HG03060 (cell line): ENCODE data around the gene SLCO2A1.

Source experiments
- ATAC-seq: cut with Tn5 transposase; IDR thresholded peaks from one replicate; pipeline ENCODE4 v1.9.1; 2021; ENCODE audit warnings: low read depth, moderate number of reproducible peaks; ENCODE audit not compliant: unreplicated experiment

Gene SLCO2A1

DNA sequence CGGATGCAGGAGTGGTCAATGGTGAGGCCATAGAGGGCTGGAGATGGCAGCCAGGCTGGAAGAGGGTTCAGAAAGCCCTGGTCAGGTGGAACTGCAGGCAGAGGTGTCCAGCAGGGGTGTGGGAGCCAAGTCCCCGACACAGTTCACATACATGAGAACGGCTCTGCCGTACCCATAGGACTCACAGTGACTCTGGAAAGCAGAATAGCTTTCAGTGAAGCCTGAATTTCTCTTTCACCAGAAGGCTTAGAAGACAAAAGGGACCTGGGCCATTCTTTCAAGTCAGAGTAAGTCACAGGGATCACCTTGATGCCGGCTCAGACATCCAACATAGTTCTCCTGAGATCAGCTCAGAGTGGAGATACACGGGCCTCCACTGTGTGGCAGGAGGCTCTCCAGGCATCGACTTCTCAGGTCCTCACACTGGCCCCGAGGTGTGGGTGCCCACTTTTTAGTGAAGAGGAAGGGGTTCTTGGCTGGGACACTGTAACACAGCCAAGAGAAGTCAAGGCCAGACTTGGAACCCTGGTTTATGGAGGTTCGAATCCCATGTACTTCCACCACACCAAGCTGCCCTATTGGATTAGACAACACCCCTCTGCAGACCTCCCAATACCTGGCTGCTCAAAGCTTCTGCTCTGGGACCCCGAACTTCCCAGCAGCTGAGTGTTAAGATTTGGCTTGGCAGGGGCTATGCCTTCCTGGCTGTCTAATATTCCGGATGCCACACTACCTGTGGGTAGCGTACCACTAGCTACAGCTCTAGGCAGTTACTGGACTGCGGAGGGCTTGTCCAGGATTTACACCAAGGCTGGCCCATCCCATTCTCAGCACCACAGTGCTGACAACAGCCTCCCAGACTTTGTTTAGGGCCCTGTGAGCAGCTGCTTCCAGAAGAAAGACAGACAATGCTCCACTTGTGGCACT is 93.6 kb downstream of the SLCO2A1 start:
- no peak for ATAC-seq

GRCh38 chr3:133934996-133935842 is 94.5 kb downstream of the SLCO2A1 start:
- no peak for ATAC-seq

DNA sequence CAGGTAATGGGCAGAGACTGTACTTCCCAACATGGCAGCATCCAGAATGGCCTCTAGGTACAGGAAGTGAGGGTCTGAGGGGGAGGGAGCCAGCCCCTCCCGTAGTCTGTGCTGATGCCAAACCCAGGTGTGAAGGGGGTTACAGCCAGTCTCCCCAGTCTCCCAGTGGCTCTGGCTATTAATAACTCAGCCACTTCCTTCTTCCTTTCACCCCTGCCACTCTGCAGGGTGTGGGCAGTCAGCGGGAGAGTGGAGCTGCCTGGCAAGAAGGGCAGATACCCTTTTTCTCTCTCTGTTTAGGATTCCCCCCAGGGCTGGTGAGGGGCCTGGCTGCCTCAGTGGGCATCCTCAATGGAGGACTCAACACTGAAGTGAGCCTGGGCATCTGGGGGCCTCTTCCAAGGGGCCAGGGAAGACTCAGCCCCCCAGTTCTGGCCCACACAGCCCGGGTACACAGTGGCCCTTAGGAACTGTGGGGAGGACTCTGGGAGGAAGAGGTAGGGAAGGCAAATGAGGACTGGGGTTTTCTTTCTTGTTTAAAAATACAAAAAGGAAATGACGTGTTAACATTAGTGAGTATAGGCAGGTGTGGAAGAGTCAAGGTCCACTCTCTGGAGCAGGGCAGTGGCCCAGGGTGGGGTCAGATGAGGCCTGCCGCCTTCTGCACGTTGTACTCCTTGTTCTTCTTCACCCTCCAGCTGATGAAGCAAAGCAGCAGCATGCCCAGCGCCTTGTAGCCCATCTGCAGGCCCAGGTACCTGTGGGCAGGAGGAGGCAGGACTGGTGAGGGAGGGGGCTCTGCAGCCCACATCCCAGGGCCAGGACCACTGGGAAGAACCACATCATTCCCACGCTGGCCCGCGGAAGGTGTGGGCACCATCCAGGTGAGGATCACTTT is 95.4 kb downstream of the SLCO2A1 start:
- ATAC-seq = no peak

DNA sequence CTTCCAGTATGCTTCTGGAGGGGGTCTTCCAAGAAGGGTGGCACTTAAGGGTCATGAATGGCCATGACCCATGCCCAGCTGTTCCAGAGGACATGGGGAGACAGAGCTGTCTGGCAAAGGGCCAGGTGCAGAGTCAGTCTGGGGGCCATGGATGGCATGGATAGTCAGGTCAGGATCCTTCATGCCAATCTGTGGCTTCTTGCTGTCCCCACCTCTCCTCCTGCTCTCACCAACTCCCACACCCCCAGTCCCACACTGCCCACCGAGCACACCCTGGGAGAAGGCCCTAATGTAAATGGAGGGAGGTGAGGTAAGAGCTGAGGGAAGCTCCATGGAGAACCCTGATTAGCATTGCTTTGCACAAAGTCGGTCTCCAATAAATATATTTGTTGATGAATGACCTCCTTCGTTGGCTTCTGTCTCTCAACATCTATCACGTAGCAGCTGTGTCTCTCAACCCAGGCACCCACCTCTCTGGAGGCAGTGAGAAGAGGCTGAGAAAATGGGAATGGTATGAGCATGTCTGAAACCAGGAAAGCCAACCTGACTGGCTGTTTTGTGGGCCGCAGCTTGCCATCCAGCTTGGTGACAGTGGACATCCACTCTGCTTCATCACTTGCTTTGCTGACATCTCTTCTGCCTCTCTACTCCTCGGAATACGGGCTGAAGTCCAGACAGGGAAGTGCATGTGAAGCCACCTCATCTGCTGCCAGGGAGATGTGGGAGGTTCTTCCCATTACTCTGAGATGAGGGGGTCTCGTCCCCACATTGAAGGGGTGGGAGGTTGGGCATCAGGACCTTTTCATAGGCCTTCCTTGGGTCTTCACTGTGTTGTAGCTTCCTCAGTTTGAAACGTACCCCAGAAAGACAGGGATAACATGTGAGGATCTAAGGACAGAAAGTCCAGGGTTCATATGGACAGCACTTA is 96.4 kb downstream of the SLCO2A1 start:
- no peak for ATAC-seq

DNA sequence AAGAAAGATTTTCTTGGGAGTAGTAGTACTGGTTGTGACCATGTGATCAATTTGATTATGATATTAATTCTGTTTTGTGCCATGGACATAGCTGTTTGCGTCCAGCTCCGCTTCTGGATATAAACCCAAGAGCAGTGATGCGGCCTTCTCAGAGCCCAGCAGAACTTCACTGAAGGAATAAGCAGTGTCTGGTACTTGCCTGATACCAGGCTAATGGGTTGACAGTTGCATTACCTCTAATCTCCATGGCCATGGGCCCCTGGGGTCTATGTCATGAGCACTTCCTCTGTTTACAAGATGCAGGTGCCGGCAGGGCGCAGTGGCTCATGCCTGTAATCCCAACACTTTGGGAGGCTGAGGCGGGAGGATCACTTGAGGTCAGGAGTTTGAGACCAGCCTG is 97.7 kb downstream of the SLCO2A1 start:
- ATAC-seq = no peak

GRCh38 chr3:133931084-133931483 is 98.6 kb downstream of the SLCO2A1 start:
- no peak for ATAC-seq

DNA sequence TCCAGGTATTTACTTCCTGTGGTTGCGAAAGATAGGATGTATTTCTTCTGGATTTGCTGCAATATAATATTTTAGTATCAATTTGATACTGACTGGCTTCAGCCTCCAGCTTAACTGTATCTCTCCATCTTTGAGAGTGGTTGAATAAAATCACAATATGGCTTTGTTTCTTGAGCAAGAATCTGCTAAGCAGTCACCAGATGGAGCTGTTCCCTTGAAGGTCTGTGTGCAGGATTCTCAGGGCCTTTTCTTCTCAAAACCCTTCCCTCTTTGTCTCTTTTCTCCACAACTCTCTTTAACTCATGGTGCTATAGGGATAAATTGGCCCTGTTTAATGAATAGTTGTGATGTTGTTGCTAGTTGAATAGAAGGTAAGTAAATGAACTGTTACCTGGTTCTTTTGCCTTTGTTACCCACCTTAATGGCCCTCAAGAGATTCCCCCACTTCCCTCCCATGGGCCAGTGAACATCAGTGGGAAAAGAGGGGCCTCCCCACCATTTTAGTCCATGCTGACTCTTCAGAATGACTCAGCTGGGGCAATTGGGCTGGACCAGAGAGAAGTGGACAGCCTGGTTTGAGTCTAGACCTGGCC is 99.3 kb downstream of the SLCO2A1 start:
- ATAC-seq = no peak

- ATAC-seq = no peak
These were observed 100.7 kb downstream of the SLCO2A1 start for GRCh38 chr3:133928903-133929607.

- ATAC-seq = no peak
These were observed 101.4 kb downstream of the SLCO2A1 start for GRCh38 chr3:133928136-133928893.

- ATAC-seq = no peak
These were observed 102.1 kb downstream of the SLCO2A1 start for GRCh38 chr3:133927540-133928066.

DNA sequence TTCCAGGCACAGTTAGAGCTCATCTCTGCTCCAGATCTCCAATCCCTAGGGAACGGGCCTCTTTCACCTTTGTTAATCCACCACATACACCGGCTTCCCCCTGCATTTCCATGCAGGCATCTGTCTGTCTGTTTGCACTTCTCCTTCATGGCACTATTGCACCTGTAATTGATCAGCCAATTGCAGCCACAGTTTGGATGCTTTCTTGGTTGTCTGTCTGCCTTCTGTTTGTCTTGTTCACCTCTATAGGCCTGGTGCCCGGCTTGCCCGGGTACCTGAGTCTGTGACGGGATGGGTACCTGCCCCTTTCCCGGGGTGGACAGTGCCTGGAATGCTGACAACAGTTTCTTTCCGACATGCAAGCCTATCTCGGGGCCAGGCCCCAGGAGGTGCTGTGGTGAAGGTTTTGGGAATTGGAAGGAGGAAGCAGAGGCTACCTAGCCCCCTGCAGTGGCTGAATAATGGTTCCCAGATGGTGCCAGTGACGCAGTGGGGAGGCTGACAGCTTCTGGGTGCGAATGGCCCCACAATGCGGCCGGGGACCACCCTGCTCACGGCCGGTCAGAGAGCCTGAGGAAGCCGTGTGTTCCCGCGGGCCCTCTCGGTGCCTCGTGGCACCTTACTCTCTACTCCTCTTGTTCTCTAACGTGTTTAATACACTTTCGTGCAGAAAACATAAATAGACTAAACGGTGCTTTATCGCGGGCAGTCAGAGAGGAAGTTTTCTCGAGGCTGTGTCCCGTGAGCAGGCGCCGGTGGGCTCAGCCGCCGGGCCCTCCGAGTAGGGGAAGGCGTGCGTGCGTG is 102.8 kb downstream of the SLCO2A1 start:
- ATAC-seq = no peak

DNA sequence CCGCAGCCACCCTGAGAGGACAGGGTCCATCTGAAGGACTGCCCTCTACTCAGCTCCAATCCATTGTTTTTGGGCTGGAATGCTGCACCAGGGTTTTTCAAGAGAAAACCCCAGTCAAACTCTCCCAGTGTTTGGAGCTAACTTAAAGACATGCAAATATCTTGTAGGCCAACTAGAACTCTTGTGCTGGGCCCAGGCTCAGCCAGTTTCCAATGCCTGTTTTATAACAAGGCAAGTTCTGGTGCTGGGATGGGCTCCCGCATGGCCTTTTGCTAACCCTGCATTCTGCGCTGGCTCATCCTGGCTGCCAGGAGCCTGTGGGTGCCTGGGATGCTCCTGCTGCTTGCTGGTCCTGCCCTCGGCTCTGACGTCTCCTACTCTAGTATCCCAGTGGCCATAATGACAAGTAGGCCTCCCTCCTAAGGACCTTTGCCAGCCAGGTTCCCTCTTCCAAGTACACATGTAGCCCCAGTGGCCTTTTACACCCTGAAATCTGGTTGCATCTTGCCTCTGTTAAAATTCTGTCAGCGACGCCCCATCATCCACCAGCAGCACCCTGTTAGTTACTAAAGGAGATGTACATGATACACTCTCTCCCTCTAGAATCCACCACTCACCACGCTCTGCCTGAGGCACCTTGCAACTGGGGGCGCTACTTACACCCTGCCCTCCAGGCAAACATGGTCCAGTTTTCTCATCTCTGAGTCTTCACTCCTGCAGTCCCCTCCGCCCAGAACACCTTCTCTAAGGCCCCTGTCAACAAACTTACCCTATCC is 103.6 kb downstream of the SLCO2A1 start:
- ATAC-seq = no peak

DNA sequence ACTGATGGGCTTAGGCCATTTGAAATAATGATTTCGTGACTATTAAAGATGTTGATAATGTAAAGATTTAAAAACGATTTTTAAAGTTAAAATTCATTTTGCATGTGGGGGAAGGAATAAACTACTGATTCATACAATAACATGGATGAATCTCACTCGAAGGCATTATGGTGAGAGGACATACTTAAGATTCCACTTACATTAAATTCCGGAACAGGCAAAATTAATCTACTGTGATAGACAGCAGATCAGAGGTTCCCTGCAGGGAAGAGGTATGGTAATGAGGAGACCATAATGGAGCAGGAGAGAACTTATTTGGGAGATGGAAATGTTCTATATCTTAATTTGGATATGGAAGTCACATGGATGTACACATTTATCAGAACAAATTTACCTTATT is 105.7 kb downstream of the SLCO2A1 start:
- no peak for ATAC-seq

- no peak for ATAC-seq
These were observed 108.1 kb downstream of the SLCO2A1 start for GRCh38 chr3:133921592-133921991.

DNA sequence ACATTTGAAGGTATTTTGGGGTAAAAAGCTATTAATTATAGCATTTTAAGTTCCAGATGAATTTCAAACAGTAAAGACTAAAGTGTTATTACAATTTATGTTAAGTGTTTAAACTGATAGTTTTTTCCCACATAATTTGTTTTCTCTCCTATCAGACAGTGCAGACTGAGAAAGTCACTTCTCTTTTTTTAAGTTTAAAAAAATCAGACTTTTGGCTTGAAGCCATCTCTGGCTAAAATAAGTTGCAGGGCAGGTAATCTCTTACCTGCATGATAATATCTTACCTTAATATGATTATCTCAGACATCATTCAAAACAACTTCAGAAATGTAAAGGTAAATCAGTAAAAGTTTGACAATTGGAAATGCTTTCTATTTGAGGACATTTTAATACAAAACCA is 112.6 kb downstream of the SLCO2A1 start:
- no peak for ATAC-seq
